Mononuclear cell (primary cell): ENCODE results near the gene ARFGAP3. TPM values are rescaled to one million over a fixed set of nuclear protein-coding genes. Genes with fewer than 3 reads are reported as not detected.

Experiments
- H3K27me3 ChIP-seq: 2 replicates; pipeline ENCODE4 v1.6.0; 2011; ENCODE audit warnings: low read length, control low read depth; ENCODE audit not compliant: insufficient read depth
- H3K4me1 ChIP-seq: 2 replicates; pipeline ENCODE4 v1.5.1; 2011; ENCODE audit warnings: mild to moderate bottlenecking, low read length, control low read depth; ENCODE audit not compliant: insufficient read depth
- H3K4me3 ChIP-seq: 2 replicates; pipeline ENCODE4 v1.5.1; 2011; ENCODE audit warnings: mild to moderate bottlenecking, low read length, moderate library complexity
- H3K9me3 ChIP-seq: 2 replicates; pipeline ENCODE4 v1.5.1; 2011; ENCODE audit warnings: low read depth, mild to moderate bottlenecking, control low read depth, low read length
- total RNA-seq: library from RNA; depleted of rRNA; stranded (reverse); fragments of >200 nt; gene quantifications from one replicate; pipeline ENCODE4 v1.2.3, GENCODE V29; 2012

Gene ARFGAP3
- total RNA-seq, 1 donor: 39.9 TPM

DNA sequence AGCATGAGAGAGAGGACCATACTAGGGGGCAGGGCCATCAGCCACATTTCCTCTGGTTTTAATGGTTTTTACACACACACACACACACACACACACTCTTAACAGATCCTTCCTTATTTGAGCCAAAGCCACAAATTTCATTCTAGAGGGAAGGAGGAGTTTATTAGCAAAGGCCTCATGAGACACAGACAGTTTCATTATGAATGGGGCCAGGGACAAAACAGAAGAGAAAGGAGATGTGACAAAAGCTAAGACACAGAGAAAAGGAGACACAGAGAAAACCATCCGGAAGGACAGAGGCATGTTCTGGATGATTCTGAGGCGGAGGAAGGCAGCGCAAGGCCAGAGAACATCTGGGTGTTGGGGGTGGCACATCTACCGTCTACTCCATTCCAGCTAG is 32.2 kb upstream of the ARFGAP3 start:
- H3K4me1 ChIP-seq: peaks cover 64% of the 10 kb centered on the region

DNA sequence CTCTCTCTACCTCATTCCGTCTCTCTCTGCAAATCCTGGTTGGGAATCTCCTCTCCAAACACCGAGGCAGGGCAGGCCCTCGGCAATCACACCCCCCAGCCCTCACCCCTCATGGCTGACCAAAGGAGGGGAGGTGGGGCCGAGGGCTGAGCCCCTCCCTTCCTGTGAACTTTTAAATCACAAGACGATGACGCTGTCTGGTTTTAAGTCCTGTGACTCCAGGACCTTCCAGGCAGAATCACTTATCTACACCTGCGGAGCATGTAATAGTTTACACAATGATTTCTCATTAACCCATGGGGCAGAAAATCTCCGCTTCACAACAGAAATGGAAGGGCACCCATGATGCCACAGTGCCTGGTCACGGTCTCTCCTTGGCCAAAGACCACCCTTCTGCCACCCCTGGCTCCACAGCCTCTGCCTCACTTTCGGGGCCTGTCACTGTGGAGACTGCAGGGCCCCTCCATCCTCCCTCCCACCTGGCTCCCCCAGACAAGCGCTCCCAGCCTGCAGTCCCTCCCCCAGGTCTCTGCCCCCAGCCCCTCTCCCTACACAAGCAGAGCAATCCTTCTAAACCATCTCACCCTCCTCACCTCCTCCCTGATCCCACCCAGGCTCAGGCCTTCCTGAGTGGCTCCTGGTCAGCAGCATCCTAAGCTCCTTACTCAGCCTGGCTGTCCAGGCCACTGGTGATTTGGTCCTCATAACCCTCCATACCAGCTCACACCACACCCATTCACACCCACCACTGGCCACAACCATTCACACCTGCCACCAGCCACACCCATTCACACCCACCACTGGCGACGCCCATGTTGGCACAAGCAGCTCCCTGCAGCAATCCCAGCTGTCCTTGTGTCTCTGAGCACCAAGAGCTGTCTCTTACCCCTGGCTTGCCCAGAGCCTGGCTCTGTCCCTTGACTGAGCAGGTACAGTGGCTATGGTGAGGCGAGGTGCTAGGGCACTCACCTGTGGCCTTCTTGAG is 30.7 kb upstream of the ARFGAP3 start:
- Histone ChIP-seq H3K4me1 (peaks cover 49% of the 10 kb centered on the region), H3K4me3 (no peak overlapping the region), H3K27me3 (no peaks in the 10 kb centered on the region), H3K9me3 (no peaks in the 10 kb centered on the region)

More for the DNA sequence above, 32.2 kb upstream of the ARFGAP3 start:
- Histone ChIP-seq H3K27me3 (no peaks in the 10 kb centered on the region), H3K4me3 (no peak overlapping the region), H3K9me3 (no peaks in the 10 kb centered on the region)

DNA sequence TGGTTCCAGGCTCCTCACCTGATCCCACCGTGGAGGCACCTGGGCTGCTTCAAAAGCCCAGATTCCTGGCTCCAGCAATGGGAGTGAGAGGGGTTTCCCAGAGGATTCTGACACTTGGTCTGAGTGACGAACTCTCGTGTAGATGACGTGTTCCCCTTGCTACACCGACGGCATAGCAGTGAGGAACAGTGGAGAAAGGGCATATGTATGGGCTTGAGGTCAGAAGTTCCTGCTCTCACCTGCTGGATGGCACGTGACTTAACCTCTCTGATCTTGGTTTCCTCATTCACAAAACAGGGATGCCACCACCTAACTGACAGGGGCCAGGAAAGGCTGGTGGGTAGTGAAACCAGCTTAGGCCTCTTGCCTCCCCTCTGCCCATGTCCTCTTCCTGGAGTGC is 30.0 kb upstream of the ARFGAP3 start:
- Histone ChIP-seq H3K27me3 (no peaks in the 10 kb centered on the region), H3K9me3 (no peaks in the 10 kb centered on the region), H3K4me1 (peaks cover 42% of the 10 kb centered on the region), H3K4me3 (no peak overlapping the region)

- Histone ChIP-seq H3K9me3 (no peaks in the 10 kb centered on the region), H3K4me1 (peaks cover 25% of the 10 kb centered on the region), H3K27me3 (no peaks in the 10 kb centered on the region), H3K4me3 (no peak overlapping the region)
Measured at GRCh38 chr22:42885446-42885845, 28.4 kb upstream of the ARFGAP3 start.

- Histone ChIP-seq H3K27me3 (no peaks in the 10 kb centered on the region), H3K4me1 (peaks cover 19% of the 10 kb centered on the region), H3K9me3 (no peaks in the 10 kb centered on the region), H3K4me3 (no peak overlapping the region)
Measured at GRCh38 chr22:42884616-42885375, 27.7 kb upstream of the ARFGAP3 start.

GRCh38 chr22:42883970-42884369 is 26.9 kb upstream of the ARFGAP3 start:
- Histone ChIP-seq H3K27me3 (no peaks in the 10 kb centered on the region), H3K4me3 (no peak overlapping the region), H3K9me3 (no peaks in the 10 kb centered on the region), H3K4me1 (peaks cover 10% of the 10 kb centered on the region)

- no peaks in the 10 kb centered on the region for H3K27me3 ChIP-seq
- H3K9me3 ChIP-seq: no peaks in the 10 kb centered on the region
- no peak overlapping the region for H3K4me3 ChIP-seq
- peaks cover 2% of the 10 kb centered on the region for H3K4me1 ChIP-seq
Measured at GRCh38 chr22:42883121-42883520, 26.0 kb upstream of the ARFGAP3 start.

DNA sequence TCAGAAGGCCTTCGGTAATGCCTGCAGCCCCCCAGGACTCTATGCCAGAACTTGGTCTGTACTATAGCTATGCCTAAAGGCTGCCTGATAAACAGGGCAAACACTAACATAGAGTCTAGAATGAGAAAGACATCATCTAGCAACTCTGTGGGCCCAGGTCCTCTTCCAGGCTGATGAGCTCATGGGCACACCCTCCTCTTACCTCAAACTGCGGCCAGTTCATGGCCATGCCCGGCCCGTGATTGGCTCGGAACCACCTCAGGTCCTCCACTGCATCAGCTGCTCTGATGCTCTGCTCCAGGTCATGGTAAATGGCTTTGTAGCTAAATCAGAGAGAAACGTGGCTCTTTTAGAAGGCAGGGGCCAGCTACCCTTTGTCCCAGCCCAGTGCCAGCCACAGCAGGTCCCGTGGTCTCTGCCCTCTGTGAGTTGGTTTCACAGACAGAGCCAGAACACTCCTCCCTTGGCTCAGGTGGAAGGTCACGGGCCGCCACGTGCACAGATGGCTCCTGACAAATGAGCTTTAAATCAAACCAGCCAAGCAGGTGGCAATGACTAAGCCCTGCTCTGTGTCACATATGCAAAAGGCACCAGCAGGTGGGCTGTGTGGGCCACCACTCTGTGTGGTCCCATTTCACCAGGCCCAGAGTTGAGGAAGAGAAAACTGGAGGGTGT is 25.0 kb upstream of the ARFGAP3 start:
- no peaks in the 10 kb centered on the region for H3K27me3 ChIP-seq
- no peaks in the 10 kb centered on the region for H3K9me3 ChIP-seq
- H3K4me1 ChIP-seq: no peaks in the 10 kb centered on the region
- no peak overlapping the region for H3K4me3 ChIP-seq

- Histone ChIP-seq H3K27me3 (no peaks in the 10 kb centered on the region), H3K4me1 (no peaks in the 10 kb centered on the region), H3K9me3 (no peaks in the 10 kb centered on the region), H3K4me3 (no peak overlapping the region)
Measured at GRCh38 chr22:42881298-42881697, 24.2 kb upstream of the ARFGAP3 start.

- H3K9me3 ChIP-seq: no peaks in the 10 kb centered on the region
- H3K4me3 ChIP-seq: no peak overlapping the region
- H3K27me3 ChIP-seq: no peaks in the 10 kb centered on the region
- no peaks in the 10 kb centered on the region for H3K4me1 ChIP-seq
Measured at GRCh38 chr22:42880815-42881214, 23.7 kb upstream of the ARFGAP3 start.

DNA sequence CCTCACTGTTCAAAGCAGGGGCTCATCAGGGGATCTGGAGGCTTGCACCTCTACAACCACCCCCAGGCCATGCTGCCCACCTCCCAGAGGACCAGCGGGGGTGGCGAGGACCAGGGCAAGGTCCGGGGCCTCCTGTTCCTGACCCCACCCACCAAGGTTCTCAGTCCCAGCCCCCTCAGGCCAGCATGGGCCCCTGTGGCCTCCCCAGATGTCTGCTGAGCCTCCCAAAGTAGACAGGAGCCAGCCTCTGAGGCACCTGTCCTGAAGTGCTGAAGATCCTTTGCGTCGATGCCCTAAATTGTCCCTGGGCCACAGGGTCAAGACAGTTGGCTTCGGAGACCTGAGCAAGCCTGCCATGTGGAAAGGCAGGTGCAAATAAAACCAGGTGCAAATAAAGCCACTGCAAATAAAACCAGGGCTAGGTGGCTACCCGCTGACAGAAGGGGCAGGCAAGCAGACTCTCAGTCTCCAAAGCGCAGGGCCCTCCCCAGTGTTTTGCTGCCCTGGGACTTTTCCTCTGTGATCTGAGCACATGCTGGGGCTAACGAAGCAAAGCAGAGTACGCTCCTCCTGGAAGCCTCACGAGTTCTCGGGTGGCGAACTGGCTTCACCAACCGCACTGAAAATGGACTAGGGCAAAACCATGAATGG is 22.4 kb upstream of the ARFGAP3 start:
- no peaks in the 10 kb centered on the region for H3K27me3 ChIP-seq
- no peak overlapping the region for H3K4me3 ChIP-seq
- H3K4me1 ChIP-seq: no peaks in the 10 kb centered on the region
- no peaks in the 10 kb centered on the region for H3K9me3 ChIP-seq

DNA sequence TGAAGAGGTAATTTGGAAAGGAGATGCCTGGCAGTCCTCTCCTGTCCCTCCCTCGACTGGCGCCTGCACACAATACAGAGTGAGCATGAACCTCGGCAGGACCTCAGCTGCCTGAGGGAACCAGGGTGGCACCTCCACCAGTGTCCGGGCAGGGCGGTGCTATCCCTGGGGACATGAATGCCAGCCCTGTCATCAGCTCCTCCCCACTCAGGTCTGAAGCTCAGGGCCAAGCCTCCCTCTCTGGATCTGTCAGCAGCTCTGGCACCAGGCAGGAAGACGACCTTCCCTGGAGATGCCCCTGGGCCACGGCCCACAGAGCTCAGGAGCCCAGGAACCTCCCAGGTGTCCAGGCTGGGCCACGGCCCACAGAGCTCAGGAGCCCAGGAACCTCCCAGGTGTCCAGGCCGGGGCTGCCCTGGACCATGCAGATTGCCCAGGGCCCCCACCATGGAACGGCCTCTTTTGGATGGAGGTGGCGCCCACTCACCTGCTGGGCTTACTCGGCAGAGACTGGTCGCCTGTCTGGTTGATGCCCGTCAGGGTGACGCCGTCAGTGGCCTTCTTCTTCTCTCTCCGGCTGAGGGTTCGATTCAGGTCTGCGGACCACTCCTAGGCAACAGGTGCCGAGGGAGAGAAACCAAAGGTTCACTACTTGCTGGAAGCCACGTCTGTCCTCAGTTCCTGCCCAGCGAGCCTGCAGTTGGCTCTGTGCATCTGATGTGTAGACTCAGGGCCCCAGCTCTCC is 21.7 kb upstream of the ARFGAP3 start:
- Histone ChIP-seq H3K9me3 (no peaks in the 10 kb centered on the region), H3K4me3 (no peak overlapping the region), H3K4me1 (no peaks in the 10 kb centered on the region), H3K27me3 (no peaks in the 10 kb centered on the region)

DNA sequence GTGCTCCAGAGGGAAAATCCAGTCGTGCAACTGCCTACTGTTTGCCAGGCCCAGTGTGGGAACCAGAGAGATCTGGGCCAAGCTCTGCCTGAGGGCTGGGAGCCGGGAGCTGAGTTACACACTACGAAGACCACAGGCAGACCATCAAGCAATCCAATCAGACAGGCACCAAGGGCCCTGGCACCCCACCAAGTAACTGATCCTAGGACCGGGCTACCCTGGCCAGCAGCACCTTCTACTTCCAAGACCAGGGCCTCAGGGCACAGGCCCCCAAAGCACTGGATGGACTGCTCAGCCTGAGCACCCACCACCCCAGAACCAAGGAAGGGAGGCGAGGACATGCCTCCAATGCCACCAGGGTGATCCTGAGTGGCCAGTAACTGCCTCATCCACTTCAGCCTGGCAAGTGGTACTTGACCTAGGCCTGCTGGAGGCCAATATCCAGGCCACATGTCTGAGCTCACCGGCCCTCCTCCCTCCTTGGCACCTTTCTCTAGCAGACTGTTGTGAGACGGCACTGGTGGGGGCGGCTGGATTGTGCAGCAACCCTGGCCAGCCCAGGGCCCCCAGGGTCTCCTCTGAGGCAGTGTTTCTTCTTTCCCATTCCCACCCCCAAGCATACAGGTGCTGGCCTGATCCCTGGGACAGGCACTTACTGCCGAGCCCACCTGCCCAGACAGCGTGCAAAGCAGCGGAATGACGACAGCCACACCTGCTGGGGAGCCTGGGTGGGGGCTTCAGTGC is 20.7 kb upstream of the ARFGAP3 start:
- H3K9me3 ChIP-seq: no peaks in the 10 kb centered on the region
- H3K4me3 ChIP-seq: no peak overlapping the region
- no peaks in the 10 kb centered on the region for H3K27me3 ChIP-seq
- no peaks in the 10 kb centered on the region for H3K4me1 ChIP-seq
